H1 (cell line): ENCODE data around the gene PGM3. TPM values are rescaled to one million over a fixed set of nuclear protein-coding genes. Genes with fewer than 3 reads are reported as not detected.
A peak's percentile ranks its signal among the peaks of the same experiment; 100 is the strongest.

Source experiments
- CTCF ChIA-PET: fragments of 300-600 bp; sonication (Branson Sonifier 250); formaldehyde crosslinking; loops from one replicate; lab custom pipeline; 2021; ENCODE audit not compliant: partially characterized antibody; lab: Charles Lee
- POLR2A ChIA-PET: fragments of 300-600 bp; sonication (Branson Sonifier 250); formaldehyde crosslinking; loops from one replicate; lab custom pipeline; 2021; ENCODE audit warnings: inconsistent platforms; ENCODE audit not compliant: partially characterized antibody; lab: Charles Lee
- DNase-seq, 2 experiments: peaks; one replicate each; pipeline versions ENCODE4 v3.0.0 to v3.0.0-alpha.2; 2010 to 2022; ENCODE audit warnings: low spot score in 2 of 2, low read depth in 1 of 2, mixed read lengths in 1 of 2
- FAIRE-seq: peaks from 2 replicates; lab custom pipeline; 2011; peaks lifted over from hg19 to GRCh38; lab: Jason Lieb, UNC
- H2AFZ ChIP-seq: 2 replicates; pipeline ENCODE4 v1.8.1; 2012; ENCODE audit warnings: low read length, inconsistent platforms
- H2AK5ac ChIP-seq: 2 replicates; pipeline ENCODE4 v1.6.1; 2013; ENCODE audit warnings: low read depth, low read length
- H2BK120ac ChIP-seq: replicated peaks from 2 replicates; pipeline ENCODE3; 2013; ENCODE audit warnings: low read depth, low read length, inconsistent platforms
- H2BK12ac ChIP-seq: 2 replicates; pipeline ENCODE4 v1.6.1; 2013; ENCODE audit warnings: low read depth, low read length
- H2BK15ac ChIP-seq: 2 replicates; pipeline ENCODE4 v1.6.1; 2013; ENCODE audit warnings: low read length
- H2BK20ac ChIP-seq: 2 replicates; pipeline ENCODE4 v1.6.1; 2013; ENCODE audit warnings: low read length
- H2BK5ac ChIP-seq: 2 replicates; pipeline ENCODE4 v1.6.1; 2013; ENCODE audit warnings: low read depth, low read length
- H3K14ac ChIP-seq: 2 replicates; pipeline ENCODE4 v1.6.1; 2013; ENCODE audit warnings: inconsistent platforms; ENCODE audit not compliant: insufficient read length
- H3K18ac ChIP-seq: 2 replicates; pipeline ENCODE4 v1.6.1; 2013; ENCODE audit warnings: low read length; ENCODE audit errors: extremely low read depth
- H3K23ac ChIP-seq: 2 replicates; pipeline ENCODE4 v1.6.1; 2013; ENCODE audit warnings: inconsistent platforms; ENCODE audit not compliant: insufficient read length
- H3K23me2 ChIP-seq: 2 replicates; pipeline ENCODE4 v1.6.1; 2013; ENCODE audit warnings: low read depth, low read length
- H3K27ac ChIP-seq: 2 replicates; pipeline ENCODE4 v1.6.1; 2011; ENCODE audit warnings: low read depth, low read length, inconsistent platforms
- H3K27me3 ChIP-seq, 4 experiments: replicated peaks in 1 of 4; 1 replicate in 1 of 4; 2 replicates in 3 of 4; pipeline versions ENCODE4 v1.6.1 to v1.8.1; 2011 to 2013; ENCODE audit warnings: low read length in 3 of 4, mild to moderate bottlenecking in 3 of 4, inconsistent platforms in 2 of 4, mixed read lengths in 2 of 4, moderate library complexity in 1 of 4; ENCODE audit not compliant: control insufficient read depth in 3 of 4, insufficient read depth in 3 of 4; ENCODE audit errors: extremely low read depth in 1 of 4
- H3K36me3 ChIP-seq, 4 experiments: 2 replicates each; pipeline versions ENCODE4 v1.6.1 to v1.8.1; 2011 to 2013; ENCODE audit warnings: mild to moderate bottlenecking in 4 of 4, low read length in 3 of 4, moderate library complexity in 2 of 4, control low read depth in 1 of 4, inconsistent platforms in 1 of 4; ENCODE audit not compliant: insufficient read depth in 4 of 4, control insufficient read depth in 2 of 4
- H3K4ac ChIP-seq: replicated peaks from 2 replicates; pipeline ENCODE3; 2013; ENCODE audit warnings: low read length, low read depth, mixed read lengths, inconsistent platforms; ENCODE audit not compliant: insufficient read length
- H3K4me1 ChIP-seq, 4 experiments: replicated peaks in 1 of 4; 1 replicate in 1 of 4; 2 replicates in 3 of 4; pipeline versions ENCODE4 v1.6.1 to v1.8.1; 2011 to 2013; ENCODE audit warnings: low read length in 3 of 4, inconsistent platforms in 2 of 4, mixed read lengths in 1 of 4; ENCODE audit not compliant: insufficient read depth in 4 of 4, control insufficient read depth in 3 of 4
- H3K4me2 ChIP-seq, 2 experiments: 2 replicates each; pipeline versions ENCODE4 v1.6.1 to v1.8.1; 2011 to 2013; ENCODE audit warnings: low read depth in 2 of 2, low read length in 2 of 2, control low read depth in 1 of 2, inconsistent platforms in 1 of 2, mild to moderate bottlenecking in 1 of 2; ENCODE audit not compliant: insufficient read depth in 1 of 2
- H3K4me3 ChIP-seq, 4 experiments: fragments of 200-600, 300-600 bp in 1 of 4; sonication (generic), shearing (Covaris generic), sonication (Bioruptor Twin) in 1 of 4; 2 replicates each; pipeline versions ENCODE4 v1.5.1 to v1.8.1; 2011 to 2016; ENCODE audit warnings: low read length in 4 of 4, low read depth in 3 of 4, control low read depth in 2 of 4, inconsistent platforms in 2 of 4, mild to moderate bottlenecking in 2 of 4, mixed read lengths in 1 of 4, moderate library complexity in 1 of 4; ENCODE audit not compliant: insufficient read depth in 2 of 4; ENCODE audit errors: extremely low read depth in 1 of 4
- H3K56ac ChIP-seq: replicated peaks from 2 replicates; pipeline ENCODE3; 2013; ENCODE audit warnings: low read depth, mild to moderate bottlenecking, mixed read lengths, low read length, inconsistent platforms; ENCODE audit not compliant: insufficient read length
- H3K79me1 ChIP-seq: 2 replicates; pipeline ENCODE4 v1.6.1; 2013; ENCODE audit warnings: low read depth, low read length, control low read depth
- H3K79me2 ChIP-seq, 2 experiments: 2 replicates each; pipeline versions ENCODE4 v1.6.1 to v1.8.1; 2012 to 2013; ENCODE audit warnings: low read length in 2 of 2, mild to moderate bottlenecking in 2 of 2, inconsistent platforms in 1 of 2; ENCODE audit not compliant: insufficient read depth in 2 of 2, control insufficient read depth in 1 of 2
- H3K9ac ChIP-seq, 4 experiments: replicated peaks in 1 of 4; 1 replicate in 1 of 4; 2 replicates in 3 of 4; pipeline versions ENCODE4 v1.6.1 to v1.8.1; 2011 to 2013; ENCODE audit warnings: low read depth in 3 of 4, low read length in 3 of 4, control low read depth in 2 of 4, mild to moderate bottlenecking in 2 of 4, moderate library complexity in 2 of 4, inconsistent platforms in 1 of 4; ENCODE audit errors: extremely low read depth in 1 of 4
- H3K9me3 ChIP-seq, 2 experiments: 2 replicates each; pipeline versions ENCODE4 v1.6.1 to v1.8.1; 2012 to 2013; ENCODE audit warnings: mild to moderate bottlenecking in 2 of 2, moderate library complexity in 2 of 2, control low read depth in 1 of 2, inconsistent platforms in 1 of 2, low read depth in 1 of 2, low read length in 1 of 2, mixed read lengths in 1 of 2; ENCODE audit not compliant: insufficient read depth in 2 of 2
- H4K20me1 ChIP-seq, 2 experiments: replicated peaks in 1 of 2; 2 replicates each; pipeline versions ENCODE3 to v1.8.1; 2011 to 2013; ENCODE audit warnings: inconsistent platforms in 2 of 2, low read length in 2 of 2, mild to moderate bottlenecking in 1 of 2; ENCODE audit not compliant: insufficient read depth in 2 of 2, control insufficient read depth in 1 of 2
- H4K5ac ChIP-seq: 2 replicates; pipeline ENCODE4 v1.6.1; 2013; ENCODE audit warnings: low read length, low read depth, mixed read lengths, inconsistent platforms; ENCODE audit not compliant: insufficient read length
- H4K8ac ChIP-seq: 2 replicates; pipeline ENCODE4 v1.8.0; 2013; ENCODE audit warnings: mild to moderate bottlenecking, moderate library complexity, low read length, inconsistent platforms; ENCODE audit not compliant: insufficient read depth; ENCODE audit errors: extremely low read depth
- H4K91ac ChIP-seq: replicated peaks from 2 replicates; pipeline ENCODE3; 2013; ENCODE audit warnings: low read length, mixed read lengths, inconsistent platforms; ENCODE audit not compliant: insufficient read length
- GTF2F1 ChIP-seq: IDR thresholded peaks from 2 replicates; pipeline ENCODE4 v1.6.1; 2012; ENCODE audit warnings: low read depth, low read length, improper control_type of control experiment, borderline replicate concordance
- SRF ChIP-seq: IDR thresholded peaks from 2 replicates; pipeline ENCODE4 v1.6.1; 2011; ENCODE audit warnings: mild to moderate bottlenecking, low read depth, low read length, moderate library complexity
- WGBS, 2 experiments: shearing (Covaris generic) in 1 of 2; methylation state at CpG; one replicate each; pipeline versions ENCODE4 v1.1.6 to v1.1.7; 2013 to 2015; ENCODE audit warnings: low lambda C conversion rate in 2 of 2, mixed read lengths in 2 of 2, inconsistent platforms in 1 of 2, low coverage in 1 of 2, missing lambda C conversion rate in 1 of 2; ENCODE audit not compliant: insufficient replicate concordance in 2 of 2, insufficient coverage in 1 of 2, insufficient read length in 1 of 2; ENCODE audit errors: extremely low coverage in 1 of 2, missing lambda C conversion rate in 1 of 2; 5-methylcytosine and 5-hydroxymethylcytosine counted together
- polyA plus RNA-seq, 7 experiments: library from polyadenylated mRNA; depleted of rRNA in 3 of 7; stranded (reverse) in 5 of 7; unstranded in 2 of 7; fragments of >200 nt in 5 of 7; fragments of 200-250 nt in 2 of 7; gene quantifications; 1 replicate in 5 of 7; 2 replicates in 1 of 7; 4 replicates in 1 of 7; pipeline versions ENCODE4 v1.2.1 to v1.2.3, GENCODE V29; 2011 to 2013; ENCODE audit warnings: missing spikeins in 2 of 7, mixed read lengths in 2 of 7
- total RNA-seq: library from RNA; stranded (reverse); fragmentation: NEBNext Ultra II Directional; extraction: Animal tissue kit (Norgen Biotek cat#: 25700); gene quantifications from 2 replicates; pipeline ENCODE4 v1.2.1, GENCODE V29; 2021

The PGM3 gene
- total and polyA plus RNA-seq, 2 of the 8 experiments (the other 6 are each of a cell fraction or from before 2014, with no cell fraction given): 14.5 to 60.5 TPM

GRCh38 chr6:83167726-83168278, 25.3 kb downstream of the PGM3 start:
- Histone ChIP-seq H3K27ac (no peak overlapping the region), H2BK120ac (no peak overlapping the region), H3K4me2 (no peak overlapping the region), H3K9ac (no peak overlapping the region), H3K4me3 (no peak overlapping the region), H3K4ac (no peak overlapping the region), H3K79me2 (no peaks in the 10 kb centered on the region), H3K79me1 (no peaks in the 10 kb centered on the region; the same call in 1 of the 2 replicates), H2BK15ac (no peak overlapping the region), H3K4me1 (no peaks in the 10 kb centered on the region), H3K27me3 (no peaks in the 10 kb centered on the region), H3K23ac (no peak overlapping the region), H3K18ac (no peak overlapping the region), H3K23me2 (no peaks in the 10 kb centered on the region), H2BK12ac (no peak overlapping the region), H2AFZ (no peak overlapping the region), H4K8ac (no peak overlapping the region), H4K20me1 (peaks cover 0 to 2% of the 10 kb centered on the region in 2 experiments), H3K9me3 (no peaks in the 10 kb centered on the region), H3K14ac (no peak overlapping the region), H4K91ac (no peak overlapping the region), H2AK5ac (no peak overlapping the region), H3K56ac (no peak overlapping the region), H4K5ac (no peak overlapping the region), H3K36me3 (peaks cover 9 to 78% (median 52%) of the 10 kb centered on the region in 4 experiments; a peak in 7 of 8 replicates), H2BK5ac (no peak overlapping the region), H2BK20ac (no peak overlapping the region)
- ChIA-PET CTCF (interaction anchor here (1.4 to 1.7 kb wide), 3 partner anchors 12 to 102 kb away, joined by 3 to 6 read pairs (median 5); partner anchors contain the start of gene UBE3D), POLR2A (interaction anchor here (0.7 to 1.2 kb wide), 3 partner anchors 9 to 159 kb away, joined by 3 to 6 read pairs (median 3); no protein-coding TSS in a partner anchor)
- 87% methylated on average over 5 of the region's 5 CpGs; no CpG with 5 or more reads in 1 of the 2 experiments for WGBS, 2 experiments
- DNase-seq (no peak), FAIRE-seq (no peak)
- TF ChIP-seq SRF (peak; percentile 61), GTF2F1 (no peak)
